Omental fat pad (tissue), 4 donors: ENCODE measurements around the gene METTL15. TPM values are rescaled to one million over a fixed set of nuclear protein-coding genes. Genes with fewer than 3 reads are reported as not detected.

Source experiments
- ATAC-seq: fragments of 150-250 bp; one replicate; pipeline ENCODE4 v1.9.1; 2016; ENCODE audit warnings: mild to moderate bottlenecking, moderate library complexity; ENCODE audit not compliant: low FRiP score
- DNase-seq: peaks from one replicate; pipeline ENCODE4 v3.0.0-alpha.2; 2019; ENCODE audit warnings: low spot score
- total RNA-seq, 4 donors: library from RNA; depleted of rRNA; stranded (reverse); fragments of >200 nt; gene quantifications; one replicate each; pipeline ENCODE4 v1.1.0, GENCODE V29; 2016
- TF ChIP-seq, protein P1 (sequence below), 3 donors: fragments of 450-650 bp; IDR thresholded peaks; one replicate each; pipeline ENCODE4 v1.5.1; 2016 to 2017; ENCODE audit warnings: antibody characterized with exemption in 3 of 3, mild to moderate bottlenecking in 3 of 3, moderate library complexity in 2 of 3

METTL15 gene
- total RNA-seq, 4 donors from 2014 or later = 4.9 to 11.8 (median 9.4) TPM

DNA sequence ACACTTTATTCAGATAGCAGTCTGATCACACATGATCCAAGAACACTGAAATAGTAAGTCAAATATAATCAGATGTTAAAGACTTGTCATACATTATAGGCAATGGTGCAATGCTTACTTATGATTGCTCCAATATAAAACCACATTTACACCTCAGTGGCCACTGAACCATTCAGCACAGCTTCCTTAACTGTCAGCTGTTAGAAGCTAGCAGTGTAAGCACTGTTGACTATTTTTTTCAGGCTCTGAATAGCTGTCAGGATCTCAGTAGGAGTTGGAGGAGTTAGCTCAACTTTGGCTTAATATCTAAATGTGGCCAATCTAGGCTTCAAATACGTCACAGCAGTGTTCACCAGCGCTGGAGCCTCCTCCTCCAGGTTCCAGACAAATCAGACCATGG, 36.6 kb downstream of the METTL15 start:
- DNase-seq (no peak), ATAC-seq (peak; percentile 37)
- TF ChIP-seq, protein P1, sequence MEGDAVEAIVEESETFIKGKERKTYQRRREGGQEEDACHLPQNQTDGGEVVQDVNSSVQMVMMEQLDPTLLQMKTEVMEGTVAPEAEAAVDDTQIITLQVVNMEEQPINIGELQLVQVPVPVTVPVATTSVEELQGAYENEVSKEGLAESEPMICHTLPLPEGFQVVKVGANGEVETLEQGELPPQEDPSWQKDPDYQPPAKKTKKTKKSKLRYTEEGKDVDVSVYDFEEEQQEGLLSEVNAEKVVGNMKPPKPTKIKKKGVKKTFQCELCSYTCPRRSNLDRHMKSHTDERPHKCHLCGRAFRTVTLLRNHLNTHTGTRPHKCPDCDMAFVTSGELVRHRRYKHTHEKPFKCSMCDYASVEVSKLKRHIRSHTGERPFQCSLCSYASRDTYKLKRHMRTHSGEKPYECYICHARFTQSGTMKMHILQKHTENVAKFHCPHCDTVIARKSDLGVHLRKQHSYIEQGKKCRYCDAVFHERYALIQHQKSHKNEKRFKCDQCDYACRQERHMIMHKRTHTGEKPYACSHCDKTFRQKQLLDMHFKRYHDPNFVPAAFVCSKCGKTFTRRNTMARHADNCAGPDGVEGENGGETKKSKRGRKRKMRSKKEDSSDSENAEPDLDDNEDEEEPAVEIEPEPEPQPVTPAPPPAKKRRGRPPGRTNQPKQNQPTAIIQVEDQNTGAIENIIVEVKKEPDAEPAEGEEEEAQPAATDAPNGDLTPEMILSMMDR (IDR thresholded peaks at IDR 0.05) = no peak

DNA sequence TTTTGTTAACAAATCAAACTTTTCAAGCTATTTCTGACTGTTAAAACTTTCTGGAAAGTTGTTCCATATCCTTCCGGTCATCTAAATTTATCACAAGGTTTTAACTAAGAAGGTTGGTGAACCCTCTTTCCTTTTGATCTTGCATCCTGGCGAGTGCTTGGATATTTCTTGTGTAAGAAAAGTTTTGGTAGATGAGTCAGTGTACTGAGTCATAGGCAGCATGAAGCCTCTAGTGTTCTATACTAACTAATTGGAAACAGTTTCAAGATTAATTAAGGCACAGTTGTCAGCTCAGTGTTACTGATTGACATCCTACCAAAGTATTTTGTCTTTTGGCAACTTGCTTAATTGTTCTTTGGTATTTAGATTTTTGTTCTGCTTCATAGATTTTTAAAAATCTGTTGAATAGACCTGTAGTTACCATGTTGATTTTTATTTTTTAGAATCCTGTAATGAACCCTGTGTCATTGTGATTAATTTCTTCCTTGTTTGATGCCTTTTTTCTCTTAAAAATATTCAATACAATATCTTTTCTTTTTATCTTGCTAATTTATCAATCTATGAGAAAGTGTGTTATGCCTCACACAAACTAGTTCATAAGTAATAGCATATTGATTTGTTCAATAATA, 38.0 kb downstream of the METTL15 start:
- ATAC-seq (peak; percentile 69), DNase-seq (no peak)
- TF ChIP-seq, protein P1 (IDR thresholded peaks at IDR 0.05) = no peak

DNA sequence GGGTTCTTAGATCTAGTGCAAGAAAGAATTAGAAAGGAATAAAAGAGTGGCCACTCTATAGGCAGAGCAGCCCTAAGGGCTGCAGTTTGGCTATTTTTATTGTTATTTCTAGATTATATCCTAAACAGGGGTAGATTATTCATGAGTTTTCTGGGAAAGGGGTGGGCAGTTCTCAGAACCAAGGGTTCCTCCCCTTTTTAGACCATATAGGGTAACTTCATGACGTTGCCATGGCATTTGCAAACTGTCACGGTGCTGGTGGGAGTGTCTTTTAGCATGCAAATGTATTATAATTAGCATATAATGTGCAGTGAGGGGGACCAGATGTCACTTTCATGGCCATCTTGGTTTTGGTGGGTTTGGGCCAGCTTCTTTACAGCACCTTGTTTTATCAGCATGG, 44.6 kb downstream of the METTL15 start:
- TF ChIP-seq, protein P1 (IDR thresholded peaks at IDR 0.05) = no peak
- no peak for DNase-seq
- ATAC-seq = no peak

DNA sequence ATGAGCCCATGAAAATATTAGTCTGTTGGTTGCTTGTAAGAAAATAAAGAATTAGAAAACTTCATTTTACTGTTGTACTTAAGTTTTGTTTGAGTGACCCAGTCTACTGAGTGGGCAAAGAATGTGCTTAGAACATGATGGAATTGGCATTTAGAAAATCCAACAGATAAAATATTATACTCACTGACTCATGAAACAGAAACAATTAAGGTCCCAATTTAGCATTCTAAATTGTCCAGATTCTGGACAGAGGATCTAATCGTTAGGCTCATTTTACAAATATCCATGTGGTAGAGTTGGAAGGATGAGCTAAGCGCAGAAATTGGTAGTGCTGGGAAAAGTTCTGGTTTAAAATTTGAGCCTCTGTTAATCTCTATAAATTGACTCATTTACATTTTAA, 45.4 kb downstream of the METTL15 start:
- no peak for ATAC-seq
- no peak for DNase-seq
- TF ChIP-seq, protein P1 (IDR thresholded peaks at IDR 0.05) = no peak

DNA sequence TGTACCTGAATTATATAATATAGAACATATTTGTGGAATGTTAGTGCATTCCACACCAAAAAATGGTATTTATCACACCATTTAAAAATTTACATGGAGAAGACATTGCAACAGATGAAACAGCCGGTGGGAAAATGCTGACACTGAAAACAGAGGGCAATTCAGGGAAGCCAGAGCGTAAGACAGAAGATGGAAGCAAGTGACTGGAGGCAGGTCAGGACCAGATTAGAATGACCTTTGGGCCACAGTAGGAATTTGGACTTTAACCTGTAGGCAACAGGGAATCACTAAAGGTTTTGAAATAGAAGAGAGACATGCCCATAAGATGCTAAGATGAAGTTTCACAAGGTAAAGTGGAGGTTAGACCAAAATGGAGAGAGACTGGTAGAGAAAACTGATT, 60.5 kb downstream of the METTL15 start:
- DNase-seq (no peak), ATAC-seq (no peak)
- TF ChIP-seq, protein P1 (IDR thresholded peaks at IDR 0.05) = no peak

DNA sequence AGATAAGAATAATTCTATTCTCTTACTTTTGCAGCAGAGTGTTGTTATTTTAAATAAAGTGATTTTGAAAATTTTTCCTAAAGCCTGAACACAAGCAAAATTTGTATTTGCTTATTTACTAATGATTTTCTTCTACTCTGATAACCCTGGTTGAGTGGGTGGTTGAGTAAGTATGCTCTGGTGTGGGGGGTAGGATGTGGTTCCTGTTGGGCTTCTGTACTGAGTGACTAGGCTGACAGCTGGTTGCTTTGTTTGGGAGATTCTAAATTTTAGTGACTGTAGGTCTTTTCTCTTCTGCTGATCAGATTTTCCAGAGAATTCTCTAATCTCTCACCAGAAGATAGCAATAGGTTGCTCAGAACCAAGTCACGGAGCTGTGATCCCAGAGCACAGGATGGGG, 61.6 kb downstream of the METTL15 start:
- TF ChIP-seq, protein P1 (IDR thresholded peaks at IDR 0.05) = no peak
- ATAC-seq (no peak), DNase-seq (no peak)

DNA sequence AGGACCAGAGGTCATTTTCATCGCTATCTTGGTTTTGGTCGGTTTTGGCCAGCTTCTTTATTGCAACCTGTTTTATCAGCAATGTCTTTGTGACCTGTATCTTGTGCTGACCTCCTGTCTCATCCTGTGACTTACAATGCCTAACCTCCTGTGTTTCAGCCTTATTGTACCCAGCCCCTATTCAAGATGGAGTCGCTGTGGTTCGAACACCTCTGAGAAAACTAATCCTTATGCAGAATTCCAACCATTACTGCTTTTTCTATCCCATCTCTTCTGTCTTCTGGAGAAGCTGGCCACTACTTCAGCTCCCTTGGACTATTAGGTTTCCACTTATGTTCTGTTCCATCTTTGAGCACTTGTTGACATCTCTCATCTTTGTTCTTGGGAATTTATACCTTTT, 62.6 kb downstream of the METTL15 start:
- TF ChIP-seq, protein P1 (IDR thresholded peaks at IDR 0.05) = no peak
- no peak for ATAC-seq
- no peak for DNase-seq
